NCI-H226 (cell line): ENCODE results near the gene SELP.

ENCODE experiments used
- DNase-seq: peaks from one replicate; pipeline ENCODE4 v3.0.0-alpha.2; 2015

SELP gene

GRCh38 chr1:169618367-169618766 is 11.6 kb downstream of the SELP start:
- no peak for DNase-seq

GRCh38 chr1:169615803-169616202 is 14.1 kb downstream of the SELP start:
- no peak for DNase-seq

- no peak for DNase-seq
Observed at GRCh38 chr1:169610858-169611257, 19.1 kb downstream of the SELP start.

GRCh38 chr1:169610108-169610507 is 19.8 kb downstream of the SELP start:
- no peak for DNase-seq

GRCh38 chr1:169608226-169608625 is 21.7 kb downstream of the SELP start:
- no peak for DNase-seq

- peak; percentile 16 for DNase-seq
Observed at GRCh38 chr1:169604781-169605560, 25.0 kb downstream of the SELP start.

GRCh38 chr1:169601096-169601881 is 28.6 kb downstream of the SELP start:
- DNase-seq, result no peak

GRCh38 chr1:169595764-169596711 is 33.9 kb downstream of the SELP start:
- DNase-seq, result peak; percentile 28

GRCh38 chr1:169594391-169594790 is 35.5 kb downstream of the SELP start:
- DNase-seq, result no peak

- DNase-seq, result no peak
Observed at GRCh38 chr1:169590932-169591331, 39.0 kb downstream of the SELP start.

GRCh38 chr1:169588785-169589485 is 41.0 kb downstream of the SELP start:
- no peak for DNase-seq

GRCh38 chr1:169588112-169588511 is 41.8 kb downstream of the SELP start:
- DNase-seq, result no peak

- peak; percentile 49 for DNase-seq
Observed at GRCh38 chr1:169586395-169587255, 43.3 kb downstream of the SELP start, which contains the start of gene F5. TSS of gene F5 (minus strand) at chr1:169586481. CDS start at chr1:169586386, 95 bp downstream.

GRCh38 chr1:169586067-169586394 is 43.9 kb downstream of the SELP start:
- no peak for DNase-seq

GRCh38 chr1:169585181-169585580 is 44.7 kb downstream of the SELP start:
- no peak for DNase-seq

GRCh38 chr1:169584483-169585144 is 45.3 kb downstream of the SELP start:
- no peak for DNase-seq

- no peak for DNase-seq
Observed at GRCh38 chr1:169577981-169578738, 51.8 kb downstream of the SELP start.

- DNase-seq, result no peak
Observed at GRCh38 chr1:169576935-169577331, 53.0 kb downstream of the SELP start.

GRCh38 chr1:169576241-169576934 is 53.5 kb downstream of the SELP start:
- no peak for DNase-seq
